HG03045 (cell line): ENCODE data around the gene WDR45.

Experiments
- ATAC-seq: cut with Tn5 transposase; IDR thresholded peaks from one replicate; pipeline ENCODE4 v1.9.1; 2021; ENCODE audit warnings: mild to moderate bottlenecking, moderate library complexity; ENCODE audit not compliant: unreplicated experiment

Gene WDR45

DNA sequence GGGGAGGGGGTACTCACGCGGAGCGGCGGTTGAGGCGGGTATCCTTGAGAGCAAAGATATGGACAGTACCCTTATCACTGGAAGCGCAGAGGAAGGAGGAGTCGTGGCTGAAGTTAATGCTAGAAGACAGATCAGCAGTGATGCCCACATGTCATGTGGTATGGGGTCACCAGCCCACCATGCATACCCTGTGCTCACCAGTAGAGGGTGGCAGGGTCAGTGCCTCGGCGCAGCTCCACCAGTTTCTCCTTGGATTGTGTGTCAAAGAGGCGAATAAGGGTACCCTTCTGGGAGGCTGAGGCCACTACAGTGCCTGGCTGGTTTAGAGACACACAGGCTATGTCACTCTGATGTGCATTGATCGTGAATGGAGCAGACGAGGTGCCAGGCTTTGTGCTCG is 4.3 kb downstream of the WDR45 start:
- no peak for ATAC-seq

DNA sequence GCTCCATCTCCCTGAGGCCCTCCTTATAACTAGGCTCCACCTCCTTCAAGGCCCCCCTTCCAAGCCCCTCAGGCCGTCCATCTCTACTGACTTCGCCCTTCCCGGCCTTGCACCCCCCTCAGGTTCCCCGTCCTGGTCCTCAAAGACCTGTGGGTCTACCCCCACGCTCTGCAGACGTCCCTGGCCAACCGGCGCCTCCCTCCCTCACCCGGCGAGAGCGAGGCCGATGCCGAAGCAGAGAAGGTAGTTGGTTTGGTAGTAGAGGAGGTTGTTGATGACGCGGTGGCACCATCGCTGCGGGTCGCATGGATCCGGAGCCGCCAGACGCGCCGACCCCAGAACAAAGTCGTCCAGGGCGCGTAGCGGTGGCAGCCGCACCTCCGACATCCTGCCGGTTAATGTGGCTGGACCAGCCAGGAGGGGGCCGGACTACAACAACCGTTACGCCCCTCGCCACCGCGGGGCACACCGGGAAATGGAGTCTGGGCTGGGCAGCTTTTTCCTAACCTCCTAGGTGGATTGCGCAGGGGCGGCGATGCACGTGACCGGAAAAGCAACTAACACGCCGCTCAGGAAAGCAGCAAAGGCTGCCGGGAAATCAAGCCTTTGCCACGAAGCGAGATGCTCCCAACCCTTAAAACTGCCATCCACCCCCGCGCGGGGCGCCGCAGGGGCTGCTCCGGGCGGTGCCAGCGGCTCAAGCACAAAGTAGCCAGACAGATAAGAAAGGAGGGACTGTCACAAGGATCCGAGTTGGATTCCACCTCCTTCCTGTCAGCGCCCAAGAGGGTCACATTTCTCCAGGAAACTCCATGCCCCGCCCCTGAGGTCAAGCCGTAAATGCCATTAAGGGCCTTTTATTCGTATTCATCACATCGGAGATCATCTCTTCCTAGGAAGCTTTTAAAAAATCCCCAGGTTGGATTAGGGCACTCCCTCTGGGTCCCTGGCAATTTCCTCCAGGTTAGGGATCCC is 5.8 kb downstream of the WDR45 start, which contains the start of gene PRAF2:
Gene PRAF2 (minus strand): TSS at position 402 of the 975 bp plus-strand sequence. CDS start 15 bp downstream, at position 387.
- ATAC-seq, result peak; percentile 83

GRCh38 chrX:49072712-49073095 is 7.0 kb downstream of the WDR45 start:
- ATAC-seq, result no peak

GRCh38 chrX:49071877-49072711 is 7.6 kb downstream of the WDR45 start:
- no peak for ATAC-seq

GRCh38 chrX:49070988-49071387 is 8.7 kb downstream of the WDR45 start:
- ATAC-seq, result no peak

DNA sequence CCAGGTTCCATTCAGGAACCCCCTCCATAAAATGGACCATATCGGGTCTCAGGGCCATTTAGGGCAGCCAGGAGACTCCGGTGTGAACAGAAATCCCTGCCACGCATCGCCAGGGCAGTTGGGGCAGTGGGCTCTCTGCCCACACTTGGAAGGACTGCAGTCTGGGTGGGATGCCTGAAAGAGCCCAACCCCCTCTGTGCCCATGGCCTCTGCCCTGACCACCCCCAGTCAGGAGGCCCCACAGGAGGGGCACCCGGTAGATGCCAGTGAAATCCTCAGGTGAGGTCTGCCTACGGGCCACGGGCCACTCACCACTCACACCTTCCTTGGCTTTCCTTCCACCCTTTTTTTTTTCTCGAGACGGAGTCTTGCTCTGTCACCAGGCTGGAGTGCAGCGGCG is 10.6 kb downstream of the WDR45 start:
- no peak for ATAC-seq

- no peak for ATAC-seq
Observed at GRCh38 chrX:49067285-49068120, 12.2 kb downstream of the WDR45 start.

DNA sequence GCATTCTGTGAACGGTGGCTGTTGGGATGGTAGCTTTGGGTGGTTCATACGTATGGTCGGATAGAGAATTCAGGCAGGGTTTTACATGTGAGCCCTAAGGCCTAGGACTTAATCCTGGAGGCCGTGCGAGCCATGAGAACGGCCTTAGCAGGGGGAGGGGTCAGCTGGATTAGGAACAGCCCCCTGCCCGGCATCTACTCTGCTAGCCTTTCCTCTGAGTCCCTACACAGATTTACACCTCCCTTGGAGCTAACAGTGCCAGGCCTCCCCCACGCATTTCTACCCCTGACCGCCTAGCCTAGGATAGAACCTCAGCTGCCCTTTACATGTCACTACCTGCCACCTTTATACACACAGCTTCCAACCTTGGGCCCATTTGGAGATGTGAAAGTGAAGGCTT is 13.0 kb downstream of the WDR45 start:
- ATAC-seq, result no peak

DNA sequence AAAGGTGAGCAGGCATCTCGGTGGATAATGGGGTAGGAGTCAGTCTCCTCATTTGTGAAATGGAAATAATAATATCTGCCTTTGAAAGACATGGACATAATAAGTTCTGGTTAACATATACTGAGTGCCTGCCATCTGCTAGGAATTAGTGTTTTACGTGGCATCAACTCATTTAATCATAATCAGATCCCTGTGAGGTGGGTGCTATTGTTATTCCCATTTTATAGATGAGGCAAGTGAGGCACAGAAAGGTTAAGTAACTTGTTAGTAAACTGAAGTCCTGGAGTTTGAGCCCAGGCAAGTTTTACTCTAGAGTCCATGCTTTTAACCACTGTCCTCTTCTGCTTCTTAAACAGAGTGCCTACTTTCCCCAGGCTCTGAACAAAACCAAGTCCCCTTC is 13.4 kb downstream of the WDR45 start:
- ATAC-seq, result no peak

GRCh38 chrX:49064735-49065134 is 15.0 kb downstream of the WDR45 start:
- ATAC-seq, result no peak

GRCh38 chrX:49064303-49064702 is 15.4 kb downstream of the WDR45 start:
- no peak for ATAC-seq

GRCh38 chrX:49063715-49064114 is 16.0 kb downstream of the WDR45 start:
- no peak for ATAC-seq

DNA sequence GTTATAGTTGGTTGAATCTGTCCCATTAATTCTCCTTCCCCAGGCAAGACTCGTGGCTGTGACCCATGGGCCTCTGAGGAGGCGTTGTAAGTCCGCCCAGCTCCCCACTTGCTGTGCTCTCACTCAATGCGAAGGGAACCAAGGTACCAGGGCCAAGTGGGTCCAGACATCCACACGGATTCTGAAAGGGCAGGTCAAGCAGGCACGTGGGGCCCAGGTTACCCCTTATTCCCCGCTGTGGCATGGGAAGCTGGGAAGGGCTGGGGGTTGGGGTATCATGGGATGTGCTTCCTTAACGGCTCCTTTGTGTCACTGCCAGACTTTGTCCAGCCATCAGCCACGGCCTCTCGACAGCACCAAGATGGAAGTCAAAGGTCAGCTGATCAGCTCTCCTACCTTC is 17.8 kb downstream of the WDR45 start:
- no peak for ATAC-seq

GRCh38 chrX:49061490-49061889 is 18.2 kb downstream of the WDR45 start:
- no peak for ATAC-seq

DNA sequence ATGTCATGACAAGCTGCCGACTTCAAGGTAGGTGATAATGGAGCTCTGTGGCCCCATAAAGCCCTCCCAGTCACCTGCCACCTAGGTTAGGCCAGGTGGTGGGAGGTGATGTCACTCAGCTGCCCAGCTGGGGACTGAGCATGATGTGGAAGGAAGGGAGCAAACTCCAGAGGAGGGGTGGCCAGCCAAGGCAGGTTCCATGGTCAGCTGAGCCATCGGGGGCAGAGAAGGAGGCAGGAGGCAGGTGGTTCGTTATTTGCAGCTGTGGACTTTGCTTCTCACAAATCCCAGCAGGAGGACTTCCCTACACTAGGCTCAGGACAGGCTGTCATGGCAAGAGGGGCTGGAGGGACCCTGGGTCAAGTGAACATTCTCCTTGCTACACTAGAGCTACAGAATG is 18.8 kb downstream of the WDR45 start:
- ATAC-seq, result no peak

DNA sequence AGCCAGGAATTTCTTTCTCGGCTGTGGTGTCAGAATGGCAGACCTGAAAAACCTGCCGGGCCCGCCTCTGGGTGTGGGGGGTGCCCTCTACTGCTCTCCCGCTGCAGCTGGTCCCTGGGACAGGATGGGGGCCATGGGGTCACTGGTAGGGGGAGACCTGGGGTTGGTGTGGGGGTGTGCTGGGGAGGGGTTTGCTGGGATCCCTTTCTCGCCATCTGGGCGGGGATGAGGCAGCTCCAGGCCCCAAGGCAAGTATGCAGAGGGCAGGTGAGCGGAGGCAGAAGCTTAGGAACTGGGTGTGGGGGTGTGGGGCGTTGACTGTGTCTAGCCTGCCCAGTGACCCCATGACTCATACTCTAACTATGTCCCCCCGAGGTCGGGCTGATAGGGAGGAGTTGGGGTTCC is 20.0 kb downstream of the WDR45 start:
- ATAC-seq, result no peak

- ATAC-seq, result no peak
Observed at GRCh38 chrX:49059201-49059600, 20.5 kb downstream of the WDR45 start.

DNA sequence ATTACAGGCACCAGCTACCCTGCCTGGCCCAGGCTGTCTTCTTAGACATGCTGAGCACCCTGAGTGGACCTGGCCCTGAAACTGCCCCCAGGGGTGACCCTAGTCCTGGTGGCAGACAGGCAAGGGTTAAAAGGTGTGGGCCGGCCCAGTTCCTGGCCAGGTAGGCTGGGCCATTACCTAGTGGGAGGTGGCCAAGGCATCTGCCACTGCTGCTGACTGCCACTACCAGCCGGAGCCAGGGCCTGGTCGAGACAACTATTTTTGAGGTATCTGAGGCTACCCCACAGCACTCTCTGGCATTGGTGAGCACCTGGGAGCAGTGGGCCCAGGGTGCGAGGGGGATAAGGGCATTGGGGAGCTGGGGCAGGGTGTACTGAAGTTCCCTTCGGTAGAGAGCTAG is 20.9 kb downstream of the WDR45 start, which contains the start of gene CCDC120:
Gene CCDC120 (plus strand): TSS at position 206 of the 400 bp plus-strand sequence. CDS start 3,043 bp downstream, outside the sequence.
- ATAC-seq, result no peak

DNA sequence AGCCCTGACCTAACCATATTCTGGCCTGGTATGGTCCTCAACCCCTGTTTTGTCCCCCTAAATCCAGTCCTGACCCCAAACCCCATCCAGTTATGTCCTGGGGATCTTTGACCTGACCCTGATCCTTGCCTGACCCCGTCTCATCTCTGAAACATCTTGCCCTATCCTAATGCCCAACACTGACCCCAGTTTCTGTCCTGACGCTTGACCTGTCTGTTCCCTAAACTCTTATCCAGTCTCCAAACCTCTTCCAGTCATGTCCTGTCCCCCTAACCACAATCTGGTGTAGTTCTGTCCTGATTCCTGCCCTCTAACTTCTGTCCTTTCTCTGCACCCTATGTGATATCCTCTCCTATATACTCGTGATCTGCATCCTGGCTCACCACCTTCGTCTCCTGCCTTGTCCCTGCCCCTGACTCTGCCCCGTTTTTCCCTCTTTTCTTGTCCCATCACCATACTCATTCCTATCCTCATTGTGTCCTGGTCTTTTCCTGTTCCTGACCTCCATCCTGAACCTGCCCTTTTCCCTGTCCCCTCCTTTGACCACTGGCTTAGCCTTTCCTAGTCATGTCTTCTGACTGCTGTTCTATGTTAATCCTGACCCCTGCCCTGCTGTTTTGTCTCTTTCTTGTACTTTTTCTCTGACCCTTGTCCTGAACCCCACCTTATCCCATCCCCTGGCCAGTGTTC is 25.5 kb downstream of the WDR45 start:
- no peak for ATAC-seq
